Vagina (tissue), 2 donors: ENCODE data around the gene ADAMTS9. TPM values are rescaled to one million over a fixed set of nuclear protein-coding genes. Genes with fewer than 3 reads are reported as not detected.
"Not testable (repeated sequence)": the region's sequence is repeated elsewhere in the genome, so short reads cannot be mapped to it uniquely, and the experiment has no call there.

ENCODE experiments used
- DNase-seq, 2 donors: peaks; one replicate each; pipeline ENCODE4 v3.0.0-alpha.2; 2017; ENCODE audit errors: extremely low spot score in 2 of 2
- H3K27ac ChIP-seq: fragments of 200-600 bp; sonication (generic); one replicate; pipeline ENCODE4 v1.5.1; 2019
- H3K27me3 ChIP-seq: fragments of 200-600 bp; sonication (generic); one replicate; pipeline ENCODE4 v1.5.1; 2019
- H3K36me3 ChIP-seq, 2 donors: fragments of 200-600 bp; sonication (generic); one replicate each; pipeline ENCODE4 v1.5.1; 2017 to 2019
- H3K4me1 ChIP-seq: fragments of 200-600 bp; sonication (generic); one replicate; pipeline ENCODE4 v1.5.1; 2019
- H3K4me3 ChIP-seq, 2 donors: fragments of 200-600 bp; sonication (generic); 1 replicate in 1 of 2; 2 replicates in 1 of 2; pipeline ENCODE4 v1.5.1; 2016 to 2019
- H3K9me3 ChIP-seq: fragments of 200-600 bp; sonication (generic); one replicate; pipeline ENCODE4 v1.5.1; 2019
- CTCF ChIP-seq, 3 experiments: fragments of 450-650 bp in 2 of 3; fragments of 200-600 bp in 1 of 3; sonication (generic) in 1 of 3; IDR thresholded peaks; one replicate each; pipeline ENCODE4 v1.5.1; 2017 to 2019; ENCODE audit warnings: antibody characterized with exemption in 3 of 3, mild to moderate bottlenecking in 2 of 3, moderate library complexity in 2 of 3
- POLR2A ChIP-seq, 2 donors: fragments of 450-650 bp; IDR thresholded peaks; one replicate each; pipeline ENCODE4 v1.6.1; 2017; ENCODE audit warnings: antibody characterized with exemption in 2 of 2, mild to moderate bottlenecking in 2 of 2, moderate library complexity in 2 of 2
- POLR2AphosphoS5 ChIP-seq, 2 donors: sonication (generic); formaldehyde crosslinking; IDR thresholded peaks; one replicate each; pipeline ENCODE4 v1.9.0; 2017; ENCODE audit warnings: antibody characterized with exemption in 2 of 2, mild to moderate bottlenecking in 2 of 2, low read depth in 1 of 2; ENCODE audit not compliant: insufficient read depth in 1 of 2
- intact Hi-C: fragments of 100-400 bp; cut with DNase I; formaldehyde crosslinking; loops from one replicate; pipeline ENCODE4 v1.15.1; 2023
- total RNA-seq: library from RNA; depleted of rRNA; stranded (reverse); fragments of >200 nt; gene quantifications from one replicate; pipeline ENCODE4 v1.2.3, GENCODE V29; 2016

ADAMTS9 gene
- total RNA-seq, 1 donor from 2014 or later = 118 TPM

DNA sequence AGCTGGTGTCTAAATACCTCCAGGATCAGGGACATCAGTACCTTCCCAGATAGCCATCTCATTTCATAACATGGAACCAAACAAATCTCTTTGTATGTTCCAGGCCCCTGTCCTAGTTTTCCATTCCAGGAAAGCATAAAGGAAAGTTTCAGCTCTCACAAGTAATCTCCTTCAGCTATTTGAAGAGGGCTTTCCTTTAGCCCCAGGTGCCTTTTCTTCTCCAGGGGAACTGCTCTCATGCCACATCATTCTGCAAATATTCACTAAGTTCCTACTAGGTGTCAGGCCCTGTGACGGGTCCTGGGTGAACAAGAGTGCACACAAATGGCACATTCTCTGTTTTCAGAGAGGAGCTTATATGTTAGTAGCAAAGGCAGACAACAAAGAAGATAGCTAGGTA, 136.1 kb downstream of the ADAMTS9 start:
- intact Hi-C loops = no loop called here
- TF ChIP-seq POLR2A (IDR thresholded peaks at IDR 0.05) (no peak), POLR2AphosphoS5 (IDR thresholded peaks at IDR 0.05; ENCODE audit: insufficient read depth in 1 of 2, low read depth in 1 of 2) (no peak), CTCF (IDR thresholded peaks at IDR 0.05) (no peak)
- Histone ChIP-seq H3K27me3 (no peaks in the 10 kb centered on the region), H3K9me3 (no peaks in the 10 kb centered on the region), H3K36me3 (no peaks in the 10 kb centered on the region), H3K27ac (no peak overlapping the region), H3K4me3 (no peak overlapping the region), H3K4me1 (peaks cover 13% of the 10 kb centered on the region)
- DNase-seq = no peak

- no peak overlapping the region for H3K27ac ChIP-seq
- DNase-seq = no peak
- H3K36me3 ChIP-seq = peaks cover 0 to under 1% of the 10 kb centered on the region in 2 donors
- H3K4me1 ChIP-seq = peaks cover 13% of the 10 kb centered on the region
- H3K4me3 ChIP-seq = no peak overlapping the region
- intact Hi-C loops = no loop called here
- H3K27me3 ChIP-seq = no peaks in the 10 kb centered on the region
- H3K9me3 ChIP-seq = no peaks in the 10 kb centered on the region
- TF ChIP-seq POLR2A (IDR thresholded peaks at IDR 0.05) (no peak), CTCF (IDR thresholded peaks at IDR 0.05) (no peak), POLR2AphosphoS5 (IDR thresholded peaks at IDR 0.05; ENCODE audit: insufficient read depth in 1 of 2, low read depth in 1 of 2) (no peak)
Observed at GRCh38 chr3:64550745-64551144, 137.1 kb downstream of the ADAMTS9 start.

GRCh38 chr3:64549869-64550268, 137.9 kb downstream of the ADAMTS9 start:
- intact Hi-C loops = no loop called here
- H3K36me3 ChIP-seq = peaks cover 0 to 4% of the 10 kb centered on the region in 2 donors
- no peaks in the 10 kb centered on the region for H3K9me3 ChIP-seq
- peaks cover 13% of the 10 kb centered on the region for H3K4me1 ChIP-seq
- no peak overlapping the region for H3K4me3 ChIP-seq
- no peaks in the 10 kb centered on the region for H3K27me3 ChIP-seq
- no peak for TF ChIP-seq POLR2AphosphoS5 (IDR thresholded peaks at IDR 0.05; ENCODE audit: insufficient read depth in 1 of 2, low read depth in 1 of 2)
- TF ChIP-seq CTCF (IDR thresholded peaks at IDR 0.05) = no peak
- TF ChIP-seq POLR2A (IDR thresholded peaks at IDR 0.05) = no peak
- no peak for DNase-seq
- H3K27ac ChIP-seq = peak overlapping the region; percentile 51

- Histone ChIP-seq H3K4me1 (peaks cover 13% of the 10 kb centered on the region), H3K27ac (peak overlapping the region; percentile 51), H3K9me3 (no peaks in the 10 kb centered on the region), H3K4me3 (no peak overlapping the region), H3K36me3 (peaks cover 0 to 4% of the 10 kb centered on the region in 2 donors), H3K27me3 (no peaks in the 10 kb centered on the region)
- DNase-seq = no peak
- TF ChIP-seq CTCF (IDR thresholded peaks at IDR 0.05) (no peak), POLR2AphosphoS5 (IDR thresholded peaks at IDR 0.05; ENCODE audit: insufficient read depth in 1 of 2, low read depth in 1 of 2) (no peak), POLR2A (IDR thresholded peaks at IDR 0.05) (no peak)
- intact Hi-C loops = no loop called here
Observed at GRCh38 chr3:64548200-64548889, 139.5 kb downstream of the ADAMTS9 start.

DNA sequence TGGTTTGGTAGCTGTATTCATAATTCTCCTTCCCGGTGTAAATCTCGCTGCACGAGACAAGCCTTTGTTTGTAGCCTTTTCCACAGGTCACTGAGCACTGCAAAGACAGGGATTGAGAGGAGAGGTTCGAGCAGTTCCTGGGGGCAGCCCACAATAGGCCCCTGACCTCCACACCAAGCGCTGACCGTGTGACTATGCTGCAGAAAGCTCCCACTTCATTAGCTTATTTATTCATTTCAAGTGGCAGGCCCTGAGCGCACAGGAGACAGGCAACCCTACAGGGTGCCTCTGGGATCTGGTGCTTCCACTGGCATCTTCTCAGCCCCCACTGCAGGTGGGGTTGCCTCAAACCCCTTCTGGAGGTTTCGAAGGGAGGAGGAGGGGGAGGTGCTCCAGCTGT, 140.9 kb downstream of the ADAMTS9 start:
- intact Hi-C loops = no loop called here
- no peak for DNase-seq

GRCh38 chr3:64545239-64545638, 142.6 kb downstream of the ADAMTS9 start:
- Histone ChIP-seq H3K4me1 (peaks cover 13% of the 10 kb centered on the region), H3K36me3 (peaks cover 0 to 10% of the 10 kb centered on the region in 2 donors)
- H3K27ac ChIP-seq, DNase-seq, intact Hi-C loops, H3K4me3 ChIP-seq, H3K27me3 ChIP-seq, H3K9me3 ChIP-seq: not testable (repeated sequence)

More for the DNA sequence above, 140.9 kb downstream of the ADAMTS9 start:
- H3K4me1 ChIP-seq = peaks cover 13% of the 10 kb centered on the region
- peaks cover 0 to 4% of the 10 kb centered on the region in 2 donors for H3K36me3 ChIP-seq
- H3K27me3 ChIP-seq = no peaks in the 10 kb centered on the region
- no peak for TF ChIP-seq POLR2A (IDR thresholded peaks at IDR 0.05)
- no peak for TF ChIP-seq CTCF (IDR thresholded peaks at IDR 0.05)
- no peak for TF ChIP-seq POLR2AphosphoS5 (IDR thresholded peaks at IDR 0.05; ENCODE audit: insufficient read depth in 1 of 2, low read depth in 1 of 2)
- no peak overlapping the region for H3K27ac ChIP-seq
- no peaks in the 10 kb centered on the region for H3K9me3 ChIP-seq
- H3K4me3 ChIP-seq = no peak overlapping the region
